Measurements from ENCODE around the gene ZMYND8. TPM values are rescaled to one million over a fixed set of nuclear protein-coding genes. Genes with fewer than 3 reads are reported as not detected.

The ZMYND8 gene
- total and polyA plus RNA-seq, 10 of the 15 experiments (the other 5 are each of a cell fraction or from before 2014, with no cell fraction given): 12.9 to 54.8 (median 23.1) TPM

DNA sequence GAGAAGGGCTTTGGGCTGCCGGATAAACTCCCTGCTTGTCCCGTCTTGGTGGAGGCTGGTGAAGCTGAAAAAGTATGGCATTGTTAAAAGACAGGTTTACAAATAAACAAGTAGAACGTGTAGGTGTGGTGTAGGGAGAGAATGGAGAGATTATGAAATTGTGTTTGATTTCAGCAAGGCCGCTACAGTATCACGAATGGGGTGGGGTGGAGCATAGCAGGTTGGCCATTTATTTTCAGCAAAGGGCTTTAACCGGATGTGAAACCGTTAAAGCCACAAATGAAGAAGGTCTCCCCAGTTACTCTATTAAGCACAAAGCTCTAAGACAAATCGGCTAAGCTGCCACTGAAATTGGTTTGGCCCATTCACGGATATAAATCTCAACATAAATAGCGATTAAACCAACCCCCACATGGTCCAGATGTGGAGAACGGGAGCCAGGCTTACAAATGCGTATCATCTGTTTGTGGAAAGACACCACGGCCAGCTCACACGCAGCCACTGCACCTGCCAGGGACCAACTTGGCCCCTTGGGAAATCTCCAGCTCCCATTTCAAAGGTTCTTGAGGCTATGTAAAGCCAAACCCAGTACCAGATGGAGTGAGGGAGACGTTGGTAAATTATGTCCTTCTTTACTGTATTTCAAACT lies 94.0 kb downstream of the ZMYND8 start (continued):
- TF ChIP-seq ETV6 (conservative IDR thresholded peaks at IDR 0.05 in 1 of 2, IDR thresholded peaks at IDR 0.05 in 1 of 2; ENCODE audit: borderline replicate concordance in 1 of 2, low read depth in 1 of 2) (peak; percentile 2 to 81; a peak in 2 of 4 replicates), KDM1A (IDR thresholded peaks at IDR 0.05; ENCODE audit: borderline replicate concordance) (no peak), SUZ12 (IDR thresholded peaks at IDR 0.05; ENCODE audit: unreplicated experiment) (no peak), ZSCAN29 (IDR thresholded peaks at IDR 0.05) (no peak), CBX5 (IDR thresholded peaks at IDR 0.05; ENCODE audit: low read depth) (no peak), SMARCA5 (IDR thresholded peaks at IDR 0.05) (0 out of 2 replicates have a peak, but pooled peaks have one; percentile 16), CBFB (IDR thresholded peaks at IDR 0.05; ENCODE audit: low read depth) (peak; percentile 35), SIX5 (IDR thresholded peaks at IDR 0.05; ENCODE audit: low read depth, low read length, severe bottlenecking) (no peak), STAT3 (IDR thresholded peaks at IDR 0.05; ENCODE audit: low read depth, low read length) (no peak), CREB1 (IDR thresholded peaks at IDR 0.05; ENCODE audit: low read depth) (0 out of 2 replicates have a peak, but pooled peaks have one; percentile 28), IKZF2 (IDR thresholded peaks at IDR 0.05) (peak; percentile 43 to 49; a peak in 2 of 4 replicates), KLF5 (IDR thresholded peaks at IDR 0.05; ENCODE audit: partially characterized antibody) (no peak), YY1 (IDR thresholded peaks at IDR 0.05; ENCODE audit: low read depth, low read length) (peak; percentile 75), ESRRA (IDR thresholded peaks at IDR 0.05; ENCODE audit: low read length) (no peak), MEF2B (IDR thresholded peaks at IDR 0.05; ENCODE audit: partially characterized antibody, poor library complexity, severe bottlenecking) (peak; percentile 98), MTA2 (IDR thresholded peaks at IDR 0.05; ENCODE audit: low read depth) (peak; percentile 67), NBN (IDR thresholded peaks at IDR 0.05) (peak; percentile 92), TCF12 (IDR thresholded peaks at IDR 0.05; ENCODE audit: low read depth, low read length) (peak; percentile 95), ZZZ3 (IDR thresholded peaks at IDR 0.05; ENCODE audit: control insufficient read depth, insufficient read length, low read depth) (no peak), YBX1 (IDR thresholded peaks at IDR 0.05) (no peak), SMAD5 (IDR thresholded peaks at IDR 0.05; ENCODE audit: low read depth) (no peak)
- TF ChIP-seq, protein P1, sequence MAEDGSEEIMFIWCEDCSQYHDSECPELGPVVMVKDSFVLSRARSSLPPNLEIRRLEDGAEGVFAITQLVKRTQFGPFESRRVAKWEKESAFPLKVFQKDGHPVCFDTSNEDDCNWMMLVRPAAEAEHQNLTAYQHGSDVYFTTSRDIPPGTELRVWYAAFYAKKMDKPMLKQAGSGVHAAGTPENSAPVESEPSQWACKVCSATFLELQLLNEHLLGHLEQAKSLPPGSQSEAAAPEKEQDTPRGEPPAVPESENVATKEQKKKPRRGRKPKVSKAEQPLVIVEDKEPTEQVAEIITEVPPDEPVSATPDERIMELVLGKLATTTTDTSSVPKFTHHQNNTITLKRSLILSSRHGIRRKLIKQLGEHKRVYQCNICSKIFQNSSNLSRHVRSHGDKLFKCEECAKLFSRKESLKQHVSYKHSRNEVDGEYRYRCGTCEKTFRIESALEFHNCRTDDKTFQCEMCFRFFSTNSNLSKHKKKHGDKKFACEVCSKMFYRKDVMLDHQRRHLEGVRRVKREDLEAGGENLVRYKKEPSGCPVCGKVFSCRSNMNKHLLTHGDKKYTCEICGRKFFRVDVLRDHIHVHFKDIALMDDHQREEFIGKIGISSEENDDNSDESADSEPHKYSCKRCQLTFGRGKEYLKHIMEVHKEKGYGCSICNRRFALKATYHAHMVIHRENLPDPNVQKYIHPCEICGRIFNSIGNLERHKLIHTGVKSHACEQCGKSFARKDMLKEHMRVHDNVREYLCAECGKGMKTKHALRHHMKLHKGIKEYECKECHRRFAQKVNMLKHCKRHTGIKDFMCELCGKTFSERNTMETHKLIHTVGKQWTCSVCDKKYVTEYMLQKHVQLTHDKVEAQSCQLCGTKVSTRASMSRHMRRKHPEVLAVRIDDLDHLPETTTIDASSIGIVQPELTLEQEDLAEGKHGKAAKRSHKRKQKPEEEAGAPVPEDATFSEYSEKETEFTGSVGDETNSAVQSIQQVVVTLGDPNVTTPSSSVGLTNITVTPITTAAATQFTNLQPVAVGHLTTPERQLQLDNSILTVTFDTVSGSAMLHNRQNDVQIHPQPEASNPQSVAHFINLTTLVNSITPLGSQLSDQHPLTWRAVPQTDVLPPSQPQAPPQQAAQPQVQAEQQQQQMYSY (CRISPR knock-in tag; IDR thresholded peaks at IDR 0.05): 0 out of 2 replicates have a peak, but pooled peaks have one; percentile 56
- TF ChIP-seq, protein P2, sequence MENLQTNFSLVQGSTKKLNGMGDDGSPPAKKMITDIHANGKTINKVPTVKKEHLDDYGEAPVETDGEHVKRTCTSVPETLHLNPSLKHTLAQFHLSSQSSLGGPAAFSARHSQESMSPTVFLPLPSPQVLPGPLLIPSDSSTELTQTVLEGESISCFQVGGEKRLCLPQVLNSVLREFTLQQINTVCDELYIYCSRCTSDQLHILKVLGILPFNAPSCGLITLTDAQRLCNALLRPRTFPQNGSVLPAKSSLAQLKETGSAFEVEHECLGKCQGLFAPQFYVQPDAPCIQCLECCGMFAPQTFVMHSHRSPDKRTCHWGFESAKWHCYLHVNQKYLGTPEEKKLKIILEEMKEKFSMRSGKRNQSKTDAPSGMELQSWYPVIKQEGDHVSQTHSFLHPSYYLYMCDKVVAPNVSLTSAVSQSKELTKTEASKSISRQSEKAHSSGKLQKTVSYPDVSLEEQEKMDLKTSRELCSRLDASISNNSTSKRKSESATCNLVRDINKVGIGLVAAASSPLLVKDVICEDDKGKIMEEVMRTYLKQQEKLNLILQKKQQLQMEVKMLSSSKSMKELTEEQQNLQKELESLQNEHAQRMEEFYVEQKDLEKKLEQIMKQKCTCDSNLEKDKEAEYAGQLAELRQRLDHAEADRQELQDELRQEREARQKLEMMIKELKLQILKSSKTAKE (IDR thresholded peaks at IDR 0.05; ENCODE audit: low read depth, poor library complexity, severe bottlenecking): peak; percentile 27
- TF ChIP-seq, protein P3, sequence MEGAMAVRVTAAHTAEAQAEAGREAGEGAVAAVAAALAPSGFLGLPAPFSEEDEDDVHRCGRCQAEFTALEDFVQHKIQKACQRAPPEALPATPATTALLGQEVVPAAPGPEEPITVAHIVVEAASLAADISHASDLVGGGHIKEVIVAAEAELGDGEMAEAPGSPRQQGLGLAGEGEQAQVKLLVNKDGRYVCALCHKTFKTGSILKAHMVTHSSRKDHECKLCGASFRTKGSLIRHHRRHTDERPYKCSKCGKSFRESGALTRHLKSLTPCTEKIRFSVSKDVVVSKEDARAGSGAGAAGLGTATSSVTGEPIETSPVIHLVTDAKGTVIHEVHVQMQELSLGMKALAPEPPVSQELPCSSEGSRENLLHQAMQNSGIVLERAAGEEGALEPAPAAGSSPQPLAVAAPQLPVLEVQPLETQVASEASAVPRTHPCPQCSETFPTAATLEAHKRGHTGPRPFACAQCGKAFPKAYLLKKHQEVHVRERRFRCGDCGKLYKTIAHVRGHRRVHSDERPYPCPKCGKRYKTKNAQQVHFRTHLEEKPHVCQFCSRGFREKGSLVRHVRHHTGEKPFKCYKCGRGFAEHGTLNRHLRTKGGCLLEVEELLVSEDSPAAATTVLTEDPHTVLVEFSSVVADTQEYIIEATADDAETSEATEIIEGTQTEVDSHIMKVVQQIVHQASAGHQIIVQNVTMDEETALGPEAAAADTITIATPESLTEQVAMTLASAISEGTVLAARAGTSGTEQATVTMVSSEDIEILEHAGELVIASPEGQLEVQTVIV (IDR thresholded peaks at IDR 0.05; ENCODE audit: borderline replicate concordance, partially characterized antibody): no peak

All from GM12878 (cell line).